ENCODE results near the gene HASPIN. TPM values are rescaled to one million over a fixed set of nuclear protein-coding genes. Genes with fewer than 3 reads are reported as not detected.

Gene HASPIN
- total and polyA plus RNA-seq, 9 of the 15 experiments (the other 6 are each of a cell fraction or from before 2014, with no cell fraction given): 0.81 to 13.5 (median 9.9) TPM

DNA sequence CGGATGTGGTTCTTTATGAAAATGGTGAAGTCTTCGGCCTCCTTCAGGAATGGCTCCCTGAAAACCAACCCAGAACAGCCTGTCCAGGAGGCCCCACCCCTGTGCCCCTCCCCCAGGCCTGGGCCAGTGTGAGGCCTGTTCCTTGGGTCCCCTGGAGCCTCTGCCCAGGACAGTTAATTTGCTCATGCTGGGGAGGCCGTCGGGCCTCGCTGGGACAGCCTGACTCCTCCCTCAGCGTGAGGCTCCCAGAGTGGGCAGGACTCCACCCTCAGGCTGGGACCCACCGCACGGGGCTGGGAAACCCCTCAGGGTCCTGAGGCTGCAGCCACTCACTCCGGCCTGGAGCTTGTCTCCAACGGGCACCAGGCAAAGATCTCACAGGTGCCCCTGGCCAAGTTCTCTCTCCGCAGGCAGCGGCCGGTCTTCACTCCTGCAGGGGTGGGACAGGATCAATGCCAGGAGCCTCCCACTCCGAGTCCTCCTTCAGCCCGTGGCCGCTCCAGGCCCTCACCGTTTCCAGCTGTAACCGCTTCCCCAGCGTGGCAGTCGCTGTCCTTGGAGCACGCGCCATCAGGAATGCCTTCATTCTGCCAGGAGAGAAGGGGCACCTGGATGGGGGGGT, 33.5 kb upstream of the HASPIN start (continued):
- TF ChIP-seq, protein P1, sequence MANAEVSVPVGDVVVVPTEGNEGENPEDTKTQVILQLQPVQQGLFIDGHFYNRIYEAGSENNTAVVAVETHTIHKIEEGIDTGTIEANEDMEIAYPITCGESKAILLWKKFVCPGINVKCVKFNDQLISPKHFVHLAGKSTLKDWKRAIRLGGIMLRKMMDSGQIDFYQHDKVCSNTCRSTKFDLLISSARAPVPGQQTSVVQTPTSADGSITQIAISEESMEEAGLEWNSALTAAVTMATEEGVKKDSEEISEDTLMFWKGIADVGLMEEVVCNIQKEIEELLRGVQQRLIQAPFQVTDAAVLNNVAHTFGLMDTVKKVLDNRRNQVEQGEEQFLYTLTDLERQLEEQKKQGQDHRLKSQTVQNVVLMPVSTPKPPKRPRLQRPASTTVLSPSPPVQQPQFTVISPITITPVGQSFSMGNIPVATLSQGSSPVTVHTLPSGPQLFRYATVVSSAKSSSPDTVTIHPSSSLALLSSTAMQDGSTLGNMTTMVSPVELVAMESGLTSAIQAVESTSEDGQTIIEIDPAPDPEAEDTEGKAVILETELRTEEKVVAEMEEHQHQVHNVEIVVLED (CRISPR knock-in tag; IDR thresholded peaks at IDR 0.05): no peak

DNA sequence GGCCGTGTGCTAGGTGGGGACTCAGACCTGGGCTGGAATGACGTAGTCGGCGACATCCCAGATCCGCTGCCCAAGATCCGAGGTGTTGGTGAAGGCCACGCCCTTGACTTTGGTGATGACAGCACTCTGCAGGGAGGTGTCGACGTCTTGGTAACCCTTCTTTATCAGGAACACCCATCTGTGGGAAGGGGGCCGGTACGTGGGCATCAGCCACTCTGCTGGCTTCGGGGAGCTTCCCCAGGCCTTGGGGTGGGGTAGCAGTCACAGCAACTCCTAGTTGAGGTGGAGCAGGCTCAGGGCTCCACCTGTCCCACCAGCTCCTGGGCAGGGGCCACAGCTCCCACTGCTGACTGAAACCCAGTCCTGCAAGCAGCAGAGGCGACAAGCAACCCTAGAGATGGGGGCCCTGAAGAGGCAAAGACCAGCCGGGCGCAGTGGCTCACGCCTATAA, 32.1 kb upstream of the HASPIN start:
- FAIRE-seq (no peak), ATAC-seq (peak; percentile 80), DNase-seq (ENCODE audit: extremely low read depth in 1 of 4, low spot score in 3 of 4) (peak; percentile 32 to 54 (median 46))
- ChIA-PET CTCF (ENCODE audit: low intra/inter-chr PET ratio) (interaction anchor here (1.1 to 1.7 kb wide), 2 partner anchors 89 to 843 kb away, joined by 3 to 9 read pairs; no protein-coding TSS in a partner anchor), POLR2A (interaction anchor here (0.6 kb wide), 1 partner anchor 255 kb away, joined by 3 read pairs; no protein-coding TSS in a partner anchor)
- no peak overlapping the region for H2AFZ ChIP-seq (ENCODE audit: low read depth, low read length)
- 23% methylated on average over 9 of the region's 16 CpGs for WGBS (ENCODE audit: insufficient coverage, low coverage, missing lambda C conversion rate)
- H3K9ac ChIP-seq (ENCODE audit: insufficient read depth in 1 of 2, low read depth in 2 of 2, low read length in 2 of 2): no peak overlapping the region
- no peaks in the 10 kb centered on the region for H3K36me3 ChIP-seq (ENCODE audit: control insufficient read depth, insufficient read depth, low read length)
- in situ Hi-C loops (cut with MboI) (no loop called here), intact Hi-C loops (cut with micrococcal nuclease) (loop anchor here (10.0 kb wide), 1 partner anchor 87 kb away; the partner anchor contains the start of gene TRPV1)
- H4K20me1 ChIP-seq (replicated peaks; ENCODE audit: control insufficient read depth, insufficient read depth, low read length): no peaks in the 10 kb centered on the region
- H3K4me2 ChIP-seq (ENCODE audit: insufficient read depth, low read length): no peak overlapping the region
- no peaks in the 10 kb centered on the region for H3K9me3 ChIP-seq (replicated peaks; ENCODE audit: control insufficient read depth, insufficient read depth, low read depth, low read length)
- H3K27ac ChIP-seq (ENCODE audit: extremely low read depth, low read depth, low read length): no peak overlapping the region
- BruUV-seq (replicated peaks): no TSS peak
- H3K79me2 ChIP-seq (ENCODE audit: control insufficient read depth, insufficient read depth, low read length): no peaks in the 10 kb centered on the region
- no peaks in the 10 kb centered on the region for H3K27me3 ChIP-seq (ENCODE audit: control insufficient read depth in 2 of 2, insufficient read depth in 2 of 2, low read length in 2 of 2)
- H3K4me1 ChIP-seq (replicated peaks in 1 of 2; ENCODE audit: control insufficient read depth in 2 of 2, insufficient read depth in 2 of 2, low read length in 2 of 2): peaks cover 0 to 42% of the 10 kb centered on the region in 2 experiments; a peak in 2 of 5 replicates
- no peaks in the 10 kb centered on the region for H3K9me1 ChIP-seq (ENCODE audit: control insufficient read depth, insufficient read depth, low read length)
- H3K4me3 ChIP-seq: no peak overlapping the region
- TF ChIP-seq, protein P2, sequence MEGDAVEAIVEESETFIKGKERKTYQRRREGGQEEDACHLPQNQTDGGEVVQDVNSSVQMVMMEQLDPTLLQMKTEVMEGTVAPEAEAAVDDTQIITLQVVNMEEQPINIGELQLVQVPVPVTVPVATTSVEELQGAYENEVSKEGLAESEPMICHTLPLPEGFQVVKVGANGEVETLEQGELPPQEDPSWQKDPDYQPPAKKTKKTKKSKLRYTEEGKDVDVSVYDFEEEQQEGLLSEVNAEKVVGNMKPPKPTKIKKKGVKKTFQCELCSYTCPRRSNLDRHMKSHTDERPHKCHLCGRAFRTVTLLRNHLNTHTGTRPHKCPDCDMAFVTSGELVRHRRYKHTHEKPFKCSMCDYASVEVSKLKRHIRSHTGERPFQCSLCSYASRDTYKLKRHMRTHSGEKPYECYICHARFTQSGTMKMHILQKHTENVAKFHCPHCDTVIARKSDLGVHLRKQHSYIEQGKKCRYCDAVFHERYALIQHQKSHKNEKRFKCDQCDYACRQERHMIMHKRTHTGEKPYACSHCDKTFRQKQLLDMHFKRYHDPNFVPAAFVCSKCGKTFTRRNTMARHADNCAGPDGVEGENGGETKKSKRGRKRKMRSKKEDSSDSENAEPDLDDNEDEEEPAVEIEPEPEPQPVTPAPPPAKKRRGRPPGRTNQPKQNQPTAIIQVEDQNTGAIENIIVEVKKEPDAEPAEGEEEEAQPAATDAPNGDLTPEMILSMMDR (IDR thresholded peaks at IDR 0.05 in 2 of 3, conservative IDR thresholded peaks at IDR 0.05 in 1 of 3; ENCODE audit: insufficient read depth in 2 of 3, low read depth in 1 of 3, low read length in 3 of 3): peak; percentile 44 to 51 (median 47); a peak in 4 of 6 replicates
- no peak for TF ChIP-seq NFE2L1 (tag; IDR thresholded peaks at IDR 0.05; ENCODE audit: borderline replicate concordance, low read depth)
- peak; percentile 22 for TF ChIP-seq MEIS2 (IDR thresholded peaks at IDR 0.05; ENCODE audit: partially characterized antibody)
- TF ChIP-seq, protein P3, sequence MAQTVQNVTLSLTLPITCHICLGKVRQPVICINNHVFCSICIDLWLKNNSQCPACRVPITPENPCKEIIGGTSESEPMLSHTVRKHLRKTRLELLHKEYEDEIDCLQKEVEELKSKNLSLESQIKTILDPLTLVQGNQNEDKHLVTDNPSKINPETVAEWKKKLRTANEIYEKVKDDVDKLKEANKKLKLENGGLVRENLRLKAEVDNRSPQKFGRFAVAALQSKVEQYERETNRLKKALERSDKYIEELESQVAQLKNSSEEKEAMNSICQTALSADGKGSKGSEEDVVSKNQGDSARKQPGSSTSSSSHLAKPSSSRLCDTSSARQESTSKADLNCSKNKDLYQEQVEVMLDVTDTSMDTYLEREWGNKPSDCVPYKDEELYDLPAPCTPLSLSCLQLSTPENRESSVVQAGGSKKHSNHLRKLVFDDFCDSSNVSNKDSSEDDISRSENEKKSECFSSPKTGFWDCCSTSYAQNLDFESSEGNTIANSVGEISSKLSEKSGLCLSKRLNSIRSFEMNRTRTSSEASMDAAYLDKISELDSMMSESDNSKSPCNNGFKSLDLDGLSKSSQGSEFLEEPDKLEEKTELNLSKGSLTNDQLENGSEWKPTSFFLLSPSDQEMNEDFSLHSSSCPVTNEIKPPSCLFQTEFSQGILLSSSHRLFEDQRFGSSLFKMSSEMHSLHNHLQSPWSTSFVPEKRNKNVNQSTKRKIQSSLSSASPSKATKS (CRISPR knock-in tag; IDR thresholded peaks at IDR 0.05): no peak
- TF ChIP-seq, protein P4, sequence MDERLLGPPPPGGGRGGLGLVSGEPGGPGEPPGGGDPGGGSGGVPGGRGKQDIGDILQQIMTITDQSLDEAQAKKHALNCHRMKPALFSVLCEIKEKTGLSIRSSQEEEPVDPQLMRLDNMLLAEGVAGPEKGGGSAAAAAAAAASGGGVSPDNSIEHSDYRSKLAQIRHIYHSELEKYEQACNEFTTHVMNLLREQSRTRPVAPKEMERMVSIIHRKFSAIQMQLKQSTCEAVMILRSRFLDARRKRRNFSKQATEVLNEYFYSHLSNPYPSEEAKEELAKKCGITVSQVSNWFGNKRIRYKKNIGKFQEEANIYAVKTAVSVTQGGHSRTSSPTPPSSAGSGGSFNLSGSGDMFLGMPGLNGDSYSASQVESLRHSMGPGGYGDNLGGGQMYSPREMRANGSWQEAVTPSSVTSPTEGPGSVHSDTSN (CRISPR knock-in tag; IDR thresholded peaks at IDR 0.05; ENCODE audit: low read depth): no peak
- TF ChIP-seq, protein P4 (tag; conservative IDR thresholded peaks at IDR 0.05; ENCODE audit: low read depth): no peak
- peak in 1 of 2 experiments; percentile 48; a peak in 2 of 4 replicates for TF ChIP-seq RAD21 (CRISPR knock-in tag; conservative IDR thresholded peaks at IDR 0.05 in 1 of 2, IDR thresholded peaks at IDR 0.05 in 1 of 2)
